Measurements from ENCODE around the gene DTX2.
"Not testable (repeated sequence)": the region's sequence is repeated elsewhere in the genome, so short reads cannot be mapped to it uniquely, and the experiment has no call there.

The DTX2 gene

GRCh38 chr7:76502224-76502623 lies 40.7 kb downstream of the DTX2 start:
- H3K4me3 ChIP-seq (ENCODE audit: low read depth, low read length); DNase-seq (ENCODE audit: low read depth); in situ Hi-C loops (cut with HindIII; ENCODE audit: low sequenced_read_pairs): not testable (repeated sequence)

DNA sequence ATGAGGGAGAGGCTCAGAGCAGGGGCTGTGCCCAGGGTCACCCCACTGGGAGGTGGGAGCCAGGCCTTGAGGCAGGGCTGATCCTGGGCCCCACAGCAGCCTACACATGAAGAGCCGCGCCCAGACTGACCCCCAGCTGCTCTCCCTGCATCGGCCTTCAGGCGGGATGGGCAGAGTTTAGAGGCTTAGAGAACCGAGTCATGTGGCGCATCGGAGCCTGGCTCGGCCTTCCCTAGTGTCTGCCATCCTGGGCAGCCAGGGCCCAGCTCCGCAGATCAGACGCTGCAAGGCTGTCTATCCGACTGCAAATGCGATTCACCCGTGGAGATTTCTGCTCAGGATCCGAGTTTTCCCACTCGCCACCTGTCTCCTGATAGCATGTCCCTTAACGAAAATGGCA lies 41.3 kb downstream of the DTX2 start:
- DNase-seq (ENCODE audit: low read depth); in situ Hi-C loops (cut with HindIII; ENCODE audit: low sequenced_read_pairs); H3K4me3 ChIP-seq (ENCODE audit: low read depth, low read length): not testable (repeated sequence)

DNA sequence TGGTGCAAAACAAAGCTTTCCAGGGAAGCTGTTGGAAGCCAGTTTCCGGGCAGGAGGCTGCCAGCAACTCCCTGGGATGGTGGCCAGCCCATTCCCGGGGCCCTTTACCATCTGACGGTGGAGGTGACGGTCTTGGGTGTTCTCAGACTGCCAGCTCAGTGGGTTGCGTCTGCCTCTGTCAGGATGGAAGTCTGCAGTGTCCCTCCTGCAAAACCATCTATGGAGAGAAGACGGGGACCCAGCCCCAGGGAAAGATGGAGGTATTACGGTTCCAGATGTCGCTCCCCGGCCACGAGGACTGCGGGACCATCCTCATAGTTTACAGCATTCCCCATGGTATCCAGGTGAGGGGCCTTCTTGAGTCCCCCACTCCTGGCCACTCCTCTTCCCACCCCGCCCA lies 41.7 kb downstream of the DTX2 start:
- DNase-seq (ENCODE audit: low read depth); in situ Hi-C loops (cut with HindIII; ENCODE audit: low sequenced_read_pairs); H3K4me3 ChIP-seq (ENCODE audit: low read depth, low read length): not testable (repeated sequence)

DNA sequence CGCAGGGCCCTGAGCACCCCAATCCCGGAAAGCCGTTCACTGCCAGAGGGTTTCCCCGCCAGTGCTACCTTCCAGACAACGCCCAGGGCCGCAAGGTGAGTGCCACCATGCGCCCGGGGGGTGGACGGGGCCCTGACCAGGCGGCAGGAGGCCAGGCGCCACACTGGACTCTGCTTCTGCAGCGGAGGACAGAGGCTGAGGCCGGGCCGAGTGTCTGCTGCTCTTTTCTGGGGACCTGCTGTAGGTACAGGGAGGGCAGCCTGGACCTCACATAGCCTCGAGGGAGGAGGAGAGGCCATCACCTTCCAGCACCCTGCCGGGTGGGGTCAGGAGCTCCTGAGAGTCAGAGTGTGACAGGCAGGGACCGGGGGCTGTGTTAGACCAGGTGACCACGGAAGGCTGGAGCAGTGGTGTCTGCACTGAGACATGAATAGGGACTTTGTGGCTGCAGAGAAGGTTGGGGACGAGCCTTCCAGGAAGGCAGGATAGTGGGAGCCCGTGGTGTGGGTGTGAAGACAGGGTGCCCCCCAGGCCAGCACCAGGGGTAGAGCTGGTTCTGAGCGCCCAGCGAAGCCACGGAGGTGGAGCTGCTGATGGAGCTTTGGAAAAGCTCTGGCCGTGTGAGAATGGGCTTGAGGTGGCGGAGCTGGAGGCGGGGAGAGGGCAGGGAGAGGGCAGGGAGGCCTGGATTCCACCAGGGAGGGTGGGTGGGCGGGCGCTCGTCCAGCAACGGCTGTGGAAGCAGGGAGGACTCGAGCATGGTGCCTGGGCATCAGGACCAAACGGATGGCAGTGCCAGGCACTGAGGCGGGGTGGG lies 43.0 kb downstream of the DTX2 start:
- DNase-seq (ENCODE audit: low read depth); H3K4me3 ChIP-seq (ENCODE audit: low read depth, low read length); in situ Hi-C loops (cut with HindIII; ENCODE audit: low sequenced_read_pairs): not testable (repeated sequence)

DNA sequence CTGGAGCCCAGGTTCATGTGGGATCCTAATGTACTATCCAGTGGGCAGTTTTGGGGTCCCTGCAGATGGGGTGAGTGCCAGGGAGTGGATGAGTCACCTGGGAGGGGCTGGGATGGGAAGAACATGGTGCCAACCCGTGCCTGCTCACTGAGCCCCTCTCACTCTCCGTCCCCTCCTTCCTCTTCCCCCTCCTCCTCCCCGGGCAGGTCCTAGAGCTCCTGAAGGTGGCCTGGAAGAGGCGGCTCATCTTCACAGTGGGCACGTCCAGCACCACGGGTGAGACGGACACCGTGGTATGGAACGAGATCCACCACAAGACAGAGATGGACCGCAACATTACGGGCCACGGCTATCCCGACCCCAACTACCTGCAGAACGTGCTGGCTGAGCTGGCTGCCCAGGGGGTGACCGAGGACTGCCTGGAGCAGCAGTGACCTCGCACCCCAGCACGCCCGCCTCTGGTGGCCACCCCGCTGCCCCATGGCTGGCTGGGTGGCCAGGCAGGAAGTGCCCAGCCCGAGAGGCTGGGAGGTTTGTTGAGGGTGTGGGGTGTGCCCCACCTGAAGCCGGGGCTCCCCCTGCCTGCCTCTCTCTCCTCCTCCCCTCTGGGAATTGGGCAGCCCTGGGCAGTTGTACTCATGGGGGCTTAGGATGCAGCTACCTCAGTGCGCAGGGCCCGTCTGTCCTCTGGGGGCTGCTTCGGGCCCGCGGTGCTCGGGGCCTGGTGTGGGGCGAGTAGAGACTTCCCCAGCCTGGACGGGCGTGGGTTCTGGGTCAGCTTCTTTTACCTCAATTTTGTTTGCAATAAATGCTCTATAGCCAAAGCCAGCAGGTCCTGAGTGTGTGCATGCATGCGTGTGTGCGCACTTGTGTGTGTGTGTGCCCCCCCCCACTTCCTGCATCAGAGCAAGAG lies 43.9 kb downstream of the DTX2 start:
- no peak overlapping the region for H3K4me3 ChIP-seq (ENCODE audit: low read depth, low read length)
- DNase-seq (ENCODE audit: low read depth) = no peak
- in situ Hi-C loops (cut with HindIII; ENCODE audit: low sequenced_read_pairs) = no loop called here
- no peak for TF ChIP-seq CTCF (IDR thresholded peaks at IDR 0.05; ENCODE audit: low read depth, low read length, missing control alignments)

DNA sequence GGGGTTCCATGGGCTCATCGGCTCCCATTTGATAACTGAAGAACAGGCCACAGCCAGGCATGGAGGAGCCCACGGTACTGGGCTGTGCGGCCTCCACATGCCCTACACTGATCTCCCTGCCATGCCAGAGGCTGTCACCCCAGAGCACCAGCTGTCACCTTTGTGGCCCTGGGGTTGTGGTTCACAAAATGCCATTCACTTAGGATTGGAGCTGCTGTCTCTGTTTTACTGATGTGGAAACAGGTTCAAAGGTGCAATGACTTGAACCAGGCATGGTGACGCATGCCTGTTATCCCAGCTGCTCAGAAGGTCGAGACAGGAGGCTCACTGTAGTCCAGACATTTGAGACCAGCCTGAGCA lies 44.6 kb downstream of the DTX2 start:
- TF ChIP-seq CTCF (IDR thresholded peaks at IDR 0.05; ENCODE audit: low read depth, low read length, missing control alignments) = no peak
- in situ Hi-C loops (cut with HindIII; ENCODE audit: low sequenced_read_pairs) = no loop called here
- no peak for DNase-seq (ENCODE audit: low read depth)

GRCh38 chr7:76506643-76507042 lies 45.1 kb downstream of the DTX2 start:
- DNase-seq (ENCODE audit: low read depth); in situ Hi-C loops (cut with HindIII; ENCODE audit: low sequenced_read_pairs); H3K4me3 ChIP-seq (ENCODE audit: low read depth, low read length): not testable (repeated sequence)

More for the DNA sequence above, 44.6 kb downstream of the DTX2 start:
- H3K4me3 ChIP-seq (ENCODE audit: low read depth, low read length) = no peak overlapping the region

GRCh38 chr7:76507723-76508406 lies 46.4 kb downstream of the DTX2 start:
- DNase-seq (ENCODE audit: low read depth) = no peak
- in situ Hi-C loops (cut with HindIII; ENCODE audit: low sequenced_read_pairs) = no loop called here
- TF ChIP-seq CTCF (IDR thresholded peaks at IDR 0.05; ENCODE audit: low read depth, low read length, missing control alignments) = no peak
- no peak overlapping the region for H3K4me3 ChIP-seq (ENCODE audit: low read depth, low read length)
